Naive thymus-derived CD8-positive, alpha-beta T cell (primary cell): ENCODE measurements around the gene CASK. TPM values are rescaled to one million over a fixed set of nuclear protein-coding genes. Genes with fewer than 3 reads are reported as not detected.

Experiments used
- ATAC-seq, 2 donors: fragments of 150-1000 bp; cut with Tn5 transposase in 1 of 2; sonication (Bioruptor Pico), chemical (Tn5 transposase) in 1 of 2; 1 replicate in 1 of 2; 2 replicates in 1 of 2; pipeline ENCODE4 v1.10.0; 2021; ENCODE audit warnings: mild to moderate bottlenecking in 2 of 2, moderate library complexity in 2 of 2
- POLR2A ChIA-PET: fragments of 350-600 bp; sonication (Branson Sonifier 250); formaldehyde crosslinking; loops from one replicate; lab custom pipeline; 2021; ENCODE audit warnings: antibody characterized with exemption; lab: Charles Lee
- DNase-seq, 10 donors: peaks; one replicate each; pipeline versions ENCODE4 v3.0.0 to v3.0.0-alpha.2; 2020 to 2022
- H3K27ac Mint-ChIP-seq, 10 donors: one replicate each; pipeline ENCODE4 v1.8.0; 2020 to 2022; ENCODE audit warnings: mild to moderate bottlenecking in 10 of 10, mixed read lengths in 10 of 10, moderate library complexity in 4 of 10, inconsistent platforms in 1 of 10
- H3K27me3 Mint-ChIP-seq, 5 donors: one replicate each; pipeline ENCODE4 v1.8.0; 2021 to 2022; ENCODE audit warnings: mixed read lengths in 5 of 5
- H3K36me3 Mint-ChIP-seq, 3 donors: one replicate each; pipeline ENCODE4 v1.8.0; 2020 to 2022; ENCODE audit warnings: mixed read lengths in 3 of 3, mild to moderate bottlenecking in 2 of 3, inconsistent platforms in 1 of 3
- H3K4me1 Mint-ChIP-seq, 4 donors: one replicate each; pipeline ENCODE4 v1.8.0; 2021 to 2022; ENCODE audit warnings: mixed read lengths in 4 of 4
- H3K4me3 Mint-ChIP-seq, 10 donors: one replicate each; pipeline ENCODE4 v1.8.0; 2020 to 2022; ENCODE audit warnings: mild to moderate bottlenecking in 10 of 10, mixed read lengths in 10 of 10, moderate library complexity in 6 of 10, inconsistent platforms in 1 of 10
- H3K9me3 Mint-ChIP-seq, 9 donors: one replicate each; pipeline ENCODE4 v1.8.0; 2020 to 2022; ENCODE audit warnings: mixed read lengths in 9 of 9, mild to moderate bottlenecking in 3 of 9, inconsistent platforms in 1 of 9, moderate library complexity in 1 of 9
- polyA plus RNA-seq, 3 donors: library from polyadenylated mRNA; unstranded; fragments of 300-500 nt; fragmentation: Illumina TruSeq; gene quantifications; one replicate each; pipeline ENCODE4 v1.2.3, GENCODE V29; 2021
- total RNA-seq, 8 experiments: library from RNA in 2 of 8; stranded (reverse) in 2 of 8; gene quantifications; one replicate each; pipeline ENCODE4 v1.2.3 and lab custom pipeline; 2021 to 2026

CASK gene
- total and polyA plus RNA-seq, 5 experiments from 2014 or later: 4.6 to 90.4 (median 16.1) TPM

DNA sequence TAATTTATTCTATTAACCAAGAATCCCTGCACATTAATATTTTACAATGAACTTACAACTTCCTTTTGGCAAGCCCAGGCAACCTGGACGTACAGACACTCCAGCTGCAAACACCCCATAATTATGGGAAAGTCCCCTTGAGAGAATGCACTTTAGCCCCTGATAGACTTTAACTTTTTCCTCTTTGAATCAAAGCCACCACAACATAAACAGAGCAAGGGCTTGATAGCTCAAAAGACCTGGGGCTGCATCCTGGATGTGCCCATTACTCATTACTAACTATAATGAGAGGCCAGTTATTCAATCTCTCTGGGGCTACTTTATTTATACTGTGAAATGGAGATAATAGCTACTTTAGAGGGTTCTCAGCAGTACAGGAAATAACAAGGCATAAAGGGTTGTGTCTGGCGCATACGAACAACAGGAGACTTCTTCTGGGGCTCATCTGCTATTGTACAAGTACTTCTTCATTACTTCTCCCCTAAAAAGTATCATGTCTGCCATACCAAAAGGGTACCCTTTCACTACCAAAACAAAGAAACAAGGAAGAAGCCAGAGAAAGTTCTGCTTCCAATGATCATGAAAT lies 54.9 kb downstream of the CASK start:
- Mint-ChIP-seq H3K27ac (peak overlapping the region in 9 of 10 donors; percentile 5 to 87 (median 78)), H3K36me3 (peaks cover 0 to 3% (median 0%) of the 10 kb centered on the region in 3 donors), H3K9me3 (peaks cover 0 to 9% (median 0%) of the 10 kb centered on the region in 9 donors), H3K4me1 (peaks cover 27 to 81% (median 69%) of the 10 kb centered on the region in 4 donors), H3K27me3 (no peaks in the 10 kb centered on the region), H3K4me3 (peak overlapping the region in 8 of 10 donors; percentile 10 to 76 (median 40))
- peak in 1 of 10 donors; percentile 4 for DNase-seq
- peak; percentile 53 to 66 for ATAC-seq
- POLR2A ChIA-PET: no interaction called here

DNA sequence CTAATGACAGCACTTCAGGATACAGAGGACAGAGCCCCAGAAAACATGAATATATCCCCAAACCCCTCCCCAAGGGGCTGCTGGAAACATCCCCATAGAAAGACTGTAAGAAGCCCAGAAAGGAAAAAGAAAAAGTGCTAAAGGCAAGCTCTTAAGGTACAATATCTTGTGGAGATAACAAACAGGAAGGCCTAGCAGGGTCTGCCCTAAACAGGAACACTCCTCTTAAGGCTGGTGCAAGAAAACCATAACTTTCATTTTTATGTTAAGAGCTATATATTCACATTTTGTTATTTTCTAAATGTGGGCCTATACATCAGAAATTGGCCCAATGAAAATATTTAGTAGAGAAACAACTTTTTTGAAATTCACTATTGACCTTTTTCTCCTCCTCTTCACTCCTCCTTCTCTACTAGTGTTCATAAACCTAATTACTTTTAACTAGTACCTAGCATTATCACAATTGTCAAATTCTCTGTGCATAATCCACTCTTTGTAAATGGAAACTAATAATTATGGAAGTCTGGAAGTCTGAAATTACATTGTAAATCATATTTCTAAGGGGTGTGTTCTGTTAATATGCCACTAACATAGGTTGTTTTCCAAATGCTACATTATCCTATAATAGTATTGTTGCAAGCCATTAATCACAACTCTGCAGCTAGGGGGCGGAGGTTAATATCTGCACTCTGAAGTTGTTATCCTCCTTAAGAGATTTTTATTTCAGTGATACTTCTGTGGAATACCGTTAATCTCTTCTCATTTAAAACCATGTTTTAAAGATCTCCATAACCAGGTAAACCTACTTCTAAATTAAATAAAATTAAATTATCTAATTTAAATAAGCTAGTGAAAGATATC lies 59.8 kb downstream of the CASK start:
- POLR2A ChIA-PET: no interaction called here
- peak overlapping the region; percentile 9 to 83 (median 74) for H3K27ac Mint-ChIP-seq
- H3K27me3 Mint-ChIP-seq: no peaks in the 10 kb centered on the region

DNA sequence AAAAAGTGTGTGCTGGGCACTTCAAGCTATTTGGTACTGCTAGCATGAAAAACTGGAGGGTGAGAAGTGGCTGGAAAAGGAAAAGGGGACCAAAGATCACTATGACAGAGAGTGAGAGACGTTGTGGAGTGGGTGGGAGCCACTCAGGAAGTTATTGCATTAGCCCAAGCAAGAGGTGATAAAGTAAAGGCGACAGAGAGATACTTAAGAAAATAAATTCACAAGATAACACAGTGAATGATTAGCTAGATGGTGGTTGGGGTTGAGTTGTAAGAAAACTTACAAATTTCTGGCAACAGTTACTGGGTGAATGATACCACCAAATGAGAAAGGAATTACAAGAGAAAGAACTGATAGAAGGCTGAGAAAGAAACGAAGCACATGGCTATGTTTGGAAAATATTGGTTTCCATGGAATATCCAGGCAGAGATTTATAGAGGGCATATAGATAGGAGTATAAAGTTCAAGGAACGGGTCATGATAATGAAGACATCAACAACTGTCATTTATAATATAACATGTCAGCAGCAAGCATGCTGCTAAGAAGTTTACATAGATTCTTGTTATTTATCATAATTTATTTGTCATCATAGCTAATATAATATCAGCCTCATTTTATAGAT lies 60.7 kb downstream of the CASK start:
- H3K36me3 Mint-ChIP-seq: peaks cover 0 to 3% (median 0%) of the 10 kb centered on the region in 3 donors
- H3K4me1 Mint-ChIP-seq: peaks cover 24 to 58% (median 46%) of the 10 kb centered on the region in 4 donors
- no peak for DNase-seq
- ATAC-seq: no peak
- H3K4me3 Mint-ChIP-seq: peak overlapping the region in 8 of 10 donors; percentile 12 to 77 (median 32)
- peaks cover 0 to 9% (median 0%) of the 10 kb centered on the region in 9 donors for H3K9me3 Mint-ChIP-seq
- H3K27me3 Mint-ChIP-seq: no peaks in the 10 kb centered on the region
- peak overlapping the region; percentile 1 to 83 (median 62) for H3K27ac Mint-ChIP-seq
- POLR2A ChIA-PET: no interaction called here

More for the DNA sequence above, 59.8 kb downstream of the CASK start:
- peaks cover 0 to 9% (median 0%) of the 10 kb centered on the region in 9 donors for H3K9me3 Mint-ChIP-seq
- peak overlapping the region in 7 of 10 donors; percentile 21 to 65 (median 44) for H3K4me3 Mint-ChIP-seq
- DNase-seq (no peak), ATAC-seq (peak; percentile 45 to 49)
- peaks cover 0 to 3% (median 0%) of the 10 kb centered on the region in 3 donors for H3K36me3 Mint-ChIP-seq
- peaks cover 23 to 59% (median 49%) of the 10 kb centered on the region in 4 donors for H3K4me1 Mint-ChIP-seq

DNA sequence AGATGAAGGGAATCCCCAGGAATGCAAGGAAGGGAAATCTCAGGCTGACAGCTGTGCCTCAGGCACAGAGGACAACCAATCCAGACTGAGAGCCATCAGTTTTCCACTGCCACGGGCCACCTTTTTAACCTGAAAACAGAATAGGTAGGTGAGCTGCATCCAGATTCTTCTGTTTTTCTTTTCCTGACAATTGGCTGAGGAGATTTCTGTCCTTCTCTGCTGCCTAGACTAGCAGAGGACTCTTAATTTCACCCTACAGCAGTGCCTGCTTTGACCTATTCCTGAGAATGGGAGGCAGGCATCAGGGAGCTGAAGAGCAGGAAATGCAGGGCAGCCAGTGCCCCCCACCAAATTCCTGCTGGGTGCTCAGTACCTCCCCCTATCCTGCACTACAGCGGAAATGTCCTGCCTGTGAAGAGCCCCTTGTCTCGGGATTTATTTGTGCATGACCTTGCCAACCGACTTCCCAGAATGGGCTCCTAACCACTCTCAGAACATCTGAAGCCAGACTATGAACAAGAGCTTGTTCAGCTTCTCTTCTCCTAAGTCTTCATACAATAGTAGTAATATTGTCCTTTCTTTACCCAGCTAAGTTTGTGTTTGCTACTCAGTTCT lies 65.1 kb downstream of the CASK start:
- H3K27ac Mint-ChIP-seq: peak overlapping the region in 1 of 10 donors; percentile 64
- POLR2A ChIA-PET: no interaction called here
- no peaks in the 10 kb centered on the region for H3K27me3 Mint-ChIP-seq
- peak overlapping the region in 1 of 10 donors; percentile 41 for H3K4me3 Mint-ChIP-seq
- H3K36me3 Mint-ChIP-seq: peaks cover 0 to 3% (median 3%) of the 10 kb centered on the region in 3 donors
- ATAC-seq (no peak), DNase-seq (no peak)
- no peaks in the 10 kb centered on the region for H3K9me3 Mint-ChIP-seq
- H3K4me1 Mint-ChIP-seq: peaks cover 17 to 44% (median 35%) of the 10 kb centered on the region in 4 donors

DNA sequence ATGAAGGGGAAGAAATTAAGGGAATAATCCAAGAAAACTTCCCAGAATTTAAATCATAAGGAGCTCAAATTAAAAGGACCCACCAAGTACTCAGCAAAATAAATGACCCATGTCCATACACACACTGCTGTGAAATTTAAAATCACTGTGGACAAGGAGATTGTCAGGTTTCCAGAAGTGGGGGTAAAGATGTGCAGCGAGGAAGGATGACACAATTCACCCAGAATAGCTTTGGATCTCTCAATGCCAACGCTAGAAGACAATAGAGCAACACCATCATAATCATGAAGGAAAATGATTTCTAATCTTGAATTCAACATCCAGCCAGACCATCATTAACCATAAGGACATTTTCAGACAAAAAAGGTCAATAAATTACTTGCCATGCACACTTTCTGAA lies 65.7 kb downstream of the CASK start:
- ATAC-seq: no peak
- Mint-ChIP-seq H3K27me3 (no peaks in the 10 kb centered on the region), H3K4me3 (peak overlapping the region in 1 of 10 donors; percentile 10), H3K27ac (peak overlapping the region in 3 of 10 donors; percentile 25 to 53 (median 49)), H3K9me3 (peaks cover 0 to under 1% (median 0%) of the 10 kb centered on the region in 9 donors), H3K36me3 (peaks cover 0 to 7% (median 7%) of the 10 kb centered on the region in 3 donors), H3K4me1 (peaks cover 15 to 39% (median 29%) of the 10 kb centered on the region in 4 donors)
- DNase-seq: no peak
- POLR2A ChIA-PET: no interaction called here

DNA sequence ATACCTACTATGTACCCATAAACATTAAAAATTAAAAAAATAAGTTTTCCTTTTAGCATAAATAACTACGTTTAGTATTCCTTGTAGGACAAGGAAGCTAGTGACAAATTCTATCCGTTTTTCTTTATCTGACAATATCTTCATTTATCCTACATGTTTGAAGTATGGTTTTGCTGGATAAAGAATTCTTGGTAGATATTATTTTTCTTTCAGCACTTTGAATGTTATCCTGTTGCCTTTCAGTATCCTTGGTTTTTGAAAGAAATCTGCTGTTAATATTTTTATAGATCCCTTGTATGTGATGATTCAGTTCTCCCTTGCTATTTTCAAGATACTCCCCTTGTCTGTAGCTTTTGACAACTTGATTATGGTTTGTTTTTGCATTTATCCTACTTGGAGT lies 76.6 kb downstream of the CASK start:
- H3K36me3 Mint-ChIP-seq: peaks cover 50 to 68% (median 64%) of the 10 kb centered on the region in 3 donors
- H3K27ac Mint-ChIP-seq: no peak overlapping the region
- DNase-seq: no peak
- H3K9me3 Mint-ChIP-seq: peaks cover 2 to 64% (median 37%) of the 10 kb centered on the region in 9 donors
- no peaks in the 10 kb centered on the region for H3K27me3 Mint-ChIP-seq
- no peaks in the 10 kb centered on the region for H3K4me1 Mint-ChIP-seq
- no peak for ATAC-seq
- no peak overlapping the region for H3K4me3 Mint-ChIP-seq
- POLR2A ChIA-PET: no interaction called here

DNA sequence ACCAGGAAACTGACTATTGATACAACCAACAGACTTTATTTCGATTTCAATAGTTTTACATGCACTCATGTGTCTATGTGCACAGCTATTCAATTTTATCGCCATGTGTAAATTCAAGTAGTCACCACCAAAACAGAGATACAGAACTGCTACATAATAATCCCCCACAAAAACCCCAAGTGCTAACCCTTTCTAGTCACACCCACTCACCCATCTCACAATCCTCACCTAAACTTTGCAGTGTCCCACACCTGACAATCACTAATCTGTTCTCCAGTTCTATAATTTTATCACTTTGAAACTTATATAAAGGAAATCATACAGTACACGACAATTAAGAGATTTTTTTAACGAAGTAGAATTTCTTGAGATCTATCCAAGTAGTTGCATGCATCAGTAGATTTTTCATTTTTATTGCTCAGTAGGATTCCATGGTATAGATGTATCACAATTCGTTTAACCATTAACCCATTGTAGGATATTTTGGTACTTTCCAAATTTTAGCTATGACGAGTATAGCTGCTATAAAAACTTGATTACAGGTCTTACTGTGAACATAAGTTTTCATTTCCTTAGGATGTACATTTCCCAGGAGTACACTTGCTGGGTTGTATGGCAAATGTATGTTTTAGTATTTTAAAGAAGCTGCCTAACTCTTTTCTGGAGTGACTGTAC lies 85.9 kb downstream of the CASK start:
- Mint-ChIP-seq H3K27ac (peak overlapping the region in 2 of 10 donors; percentile 22 to 48), H3K27me3 (no peaks in the 10 kb centered on the region)
- POLR2A ChIA-PET: no interaction called here

DNA sequence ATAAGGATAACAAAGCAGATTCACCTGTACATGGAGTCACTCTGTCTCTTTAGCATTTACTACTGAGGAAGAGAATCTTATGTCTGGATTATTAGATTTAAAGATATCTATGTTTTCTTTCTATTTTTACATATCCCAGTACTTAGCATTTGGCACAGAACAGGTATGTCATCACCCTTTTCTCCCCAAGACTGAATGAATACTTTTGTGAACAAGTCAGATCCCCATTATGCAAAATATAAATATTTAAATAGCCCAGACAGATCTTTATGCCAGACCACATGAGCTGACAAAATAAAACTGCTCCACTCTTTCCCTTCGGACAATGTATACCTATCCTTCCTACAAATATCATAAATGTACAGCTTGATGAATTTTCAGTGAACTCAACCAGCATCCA lies 94.5 kb downstream of the CASK start:
- Mint-ChIP-seq H3K36me3 (peaks cover 0 to 16% (median 7%) of the 10 kb centered on the region in 3 donors), H3K9me3 (peaks cover 0 to 5% (median 0%) of the 10 kb centered on the region in 9 donors)
- POLR2A ChIA-PET: no interaction called here

More for the DNA sequence above, 85.9 kb downstream of the CASK start:
- H3K9me3 Mint-ChIP-seq: peaks cover 0 to 30% (median 2%) of the 10 kb centered on the region in 9 donors
- H3K36me3 Mint-ChIP-seq: peaks cover 7 to 33% (median 28%) of the 10 kb centered on the region in 3 donors
- no peak overlapping the region for H3K4me3 Mint-ChIP-seq
- peaks cover 5 to 30% (median 18%) of the 10 kb centered on the region in 4 donors for H3K4me1 Mint-ChIP-seq
- no peak for ATAC-seq
- DNase-seq: no peak

DNA sequence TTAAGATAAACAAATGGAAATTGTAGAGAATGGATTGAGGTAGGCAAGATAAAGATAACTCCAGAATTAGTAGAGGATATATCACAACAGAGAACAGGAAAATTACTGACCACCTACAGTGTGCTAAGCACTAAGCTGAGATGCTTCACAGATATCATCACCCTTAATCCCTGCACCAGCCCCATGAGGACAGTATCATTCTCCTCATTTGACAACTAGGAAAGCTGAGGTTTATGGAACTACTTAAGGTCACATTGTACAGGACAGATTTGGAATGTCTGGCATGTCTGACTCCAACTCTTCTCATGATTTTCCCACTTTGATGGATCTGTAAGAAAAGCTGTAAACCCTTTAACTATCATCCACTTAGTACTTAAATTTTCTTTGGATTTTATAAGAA lies 95.5 kb downstream of the CASK start:
- H3K36me3 Mint-ChIP-seq: peaks cover 0 to 21% (median 10%) of the 10 kb centered on the region in 3 donors
- H3K9me3 Mint-ChIP-seq: peaks cover 0 to 12% (median under 1%) of the 10 kb centered on the region in 9 donors
- H3K4me1 Mint-ChIP-seq: peaks cover 11 to 34% (median 21%) of the 10 kb centered on the region in 4 donors
- no peak for ATAC-seq
- no peak for DNase-seq
- POLR2A ChIA-PET: no interaction called here
- H3K4me3 Mint-ChIP-seq: no peak overlapping the region
- H3K27ac Mint-ChIP-seq: peak overlapping the region in 3 of 10 donors; percentile 16 to 25 (median 23)
- no peaks in the 10 kb centered on the region for H3K27me3 Mint-ChIP-seq

More for the DNA sequence above, 94.5 kb downstream of the CASK start:
- no peaks in the 10 kb centered on the region for H3K27me3 Mint-ChIP-seq
- ATAC-seq (no peak), DNase-seq (no peak)
- peak overlapping the region in 3 of 10 donors; percentile 10 to 50 (median 19) for H3K27ac Mint-ChIP-seq
- peaks cover 7 to 32% (median 21%) of the 10 kb centered on the region in 4 donors for H3K4me1 Mint-ChIP-seq
- no peak overlapping the region for H3K4me3 Mint-ChIP-seq

DNA sequence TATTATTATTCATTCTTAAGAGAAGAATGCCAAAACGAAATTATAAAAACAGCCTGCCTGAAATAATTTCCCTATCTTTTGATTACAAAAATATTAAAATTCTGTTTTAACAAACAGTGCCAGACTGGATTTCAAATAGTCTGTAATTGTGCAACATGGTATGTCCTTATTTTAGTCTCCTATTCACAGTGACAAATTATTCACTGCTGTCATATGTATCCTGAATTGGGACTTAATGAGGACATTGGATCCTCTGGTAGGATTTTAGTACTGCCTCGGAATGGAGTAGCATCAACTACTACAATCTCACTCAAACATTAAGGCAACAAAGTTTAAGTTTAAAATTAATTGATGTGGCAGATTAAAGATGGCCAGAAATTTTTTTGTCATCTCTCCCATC lies 97.6 kb downstream of the CASK start:
- POLR2A ChIA-PET: no interaction called here
- ATAC-seq (no peak), DNase-seq (no peak)
- peaks cover 0 to 20% (median 20%) of the 10 kb centered on the region in 3 donors for H3K36me3 Mint-ChIP-seq
- H3K4me3 Mint-ChIP-seq: no peak overlapping the region
- H3K27me3 Mint-ChIP-seq: no peaks in the 10 kb centered on the region
- H3K27ac Mint-ChIP-seq: no peak overlapping the region
- peaks cover 0 to 15% (median 4%) of the 10 kb centered on the region in 9 donors for H3K9me3 Mint-ChIP-seq
- H3K4me1 Mint-ChIP-seq: peaks cover 8 to 22% (median 11%) of the 10 kb centered on the region in 4 donors

DNA sequence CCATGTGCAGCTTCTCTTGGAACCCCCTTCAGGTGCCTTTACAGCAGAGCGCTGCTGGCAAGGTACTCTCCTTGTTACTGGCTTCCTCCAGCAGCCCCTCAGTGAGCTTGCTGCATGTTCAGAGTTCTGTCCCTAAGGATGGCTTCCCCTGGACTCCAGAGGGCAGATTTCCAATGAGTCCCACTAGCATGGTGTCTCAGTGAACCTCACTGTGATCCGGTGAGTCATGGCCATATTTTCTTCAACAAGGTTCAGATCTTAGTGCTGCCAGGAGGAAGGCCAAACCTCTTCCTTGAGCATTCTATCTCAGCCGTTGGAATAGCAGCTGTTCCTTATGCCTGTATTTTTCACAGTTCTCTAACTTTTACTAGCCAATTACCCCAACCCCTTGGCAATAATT lies 98.8 kb downstream of the CASK start:
- no peak for ATAC-seq
- H3K27me3 Mint-ChIP-seq: no peaks in the 10 kb centered on the region
- peak overlapping the region in 3 of 10 donors; percentile 33 to 44 (median 43) for H3K27ac Mint-ChIP-seq
- H3K36me3 Mint-ChIP-seq: peaks cover 0 to 20% (median 16%) of the 10 kb centered on the region in 3 donors
- H3K4me1 Mint-ChIP-seq: peaks cover 8 to 17% (median 11%) of the 10 kb centered on the region in 4 donors
- peaks cover 0 to 19% (median 6%) of the 10 kb centered on the region in 9 donors for H3K9me3 Mint-ChIP-seq
- POLR2A ChIA-PET: no interaction called here
- H3K4me3 Mint-ChIP-seq: no peak overlapping the region
- DNase-seq: no peak
